ENCODE results near the gene PPM1A. TPM values are rescaled to one million over a fixed set of nuclear protein-coding genes. Genes with fewer than 3 reads are reported as not detected.
A peak's percentile ranks its signal among the peaks of the same experiment; 100 is the strongest.

The PPM1A gene
- total and polyA plus RNA-seq, 2 of the 13 experiments (the other 11 are each of a cell fraction or from before 2014, with no cell fraction given) = 23.3 to 29.8 TPM

DNA sequence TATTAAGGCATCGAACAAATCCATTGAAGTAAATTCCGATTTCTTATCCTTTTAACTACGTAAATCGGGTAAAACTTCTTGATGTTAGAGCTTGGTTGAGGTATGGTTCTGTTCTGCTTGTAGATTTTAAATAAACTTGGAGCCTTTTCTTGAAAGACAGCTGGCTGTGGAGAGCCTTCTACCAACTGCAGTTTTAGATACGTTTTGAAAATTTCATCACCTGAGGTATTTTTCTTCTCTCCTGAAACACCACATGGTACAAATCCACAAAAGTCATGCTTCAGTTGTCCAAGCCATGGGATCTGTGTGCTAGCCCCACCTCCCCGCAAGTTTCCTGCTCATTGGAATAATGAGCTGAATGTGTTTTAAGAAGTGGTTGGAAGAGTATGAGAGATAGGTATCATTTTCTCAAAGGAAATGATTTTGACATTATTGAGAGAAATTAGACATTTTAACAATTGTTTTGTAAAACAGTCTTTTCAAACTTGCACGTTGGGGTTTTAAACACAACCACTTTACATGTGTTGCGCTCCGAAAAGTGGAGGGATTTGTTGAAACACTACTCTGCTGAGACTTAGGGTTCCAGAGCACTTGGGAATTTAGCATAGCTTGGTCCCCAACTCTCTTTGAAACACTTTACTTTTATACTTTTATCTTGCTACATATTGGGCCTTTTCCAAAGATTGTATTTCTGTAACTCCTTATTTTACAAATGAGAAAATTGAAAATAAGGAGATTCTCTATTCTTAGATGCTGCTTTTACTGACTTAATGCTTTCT is 1.4 kb downstream of the PPM1A start:
- BruUV-seq (replicated peaks) = no TSS peak
- peak overlapping the region; percentile 74 to 82 (median 81) for H3K4me3 ChIP-seq (replicated peaks in 1 of 3; ENCODE audit: insufficient read depth in 1 of 3, low read depth in 2 of 3, low read length in 3 of 3)
- in situ Hi-C loops (cut with HindIII; ENCODE audit: extremely low pct_ligation_motif_present, low pct_unique_long_range_greater_than_20kb) (no loop called here), intact Hi-C loops (cut with micrococcal nuclease; ENCODE audit: unreplicated experiment) (no loop called here)
- CTCF ChIA-PET (ENCODE audit: low intra/inter-chr PET ratio, low total read pairs) = no interaction called here
- peaks cover 38% of the 10 kb centered on the region for H4K20me1 ChIP-seq (ENCODE audit: insufficient read depth, low read length)
- ATAC-seq (no peak), FAIRE-seq (no peak), DNase-seq (ENCODE audit: low spot score) (peak; percentile 49)
- POLR2A ChIA-PET = no interaction called here
- no peaks in the 10 kb centered on the region for H3K9me3 ChIP-seq (ENCODE audit: low read length)
- peaks cover 55% of the 10 kb centered on the region for H3K4me1 ChIP-seq (ENCODE audit: insufficient read depth, low read length)
- peak overlapping the region; percentile 83 for H3K4me2 ChIP-seq (ENCODE audit: low read depth, low read length)
- H3K36me3 ChIP-seq (replicated peaks in 1 of 2; ENCODE audit: control insufficient read depth in 1 of 2, insufficient read depth in 2 of 2, low read length in 2 of 2) = no peaks in the 10 kb centered on the region
- TF ChIP-seq MYPOP (CRISPR knock-in tag; IDR thresholded peaks at IDR 0.05) (0 out of 2 replicates have a peak, but pooled peaks have one; percentile 25), ZNF83 (CRISPR knock-in tag; IDR thresholded peaks at IDR 0.05; ENCODE audit: borderline replicate concordance) (no peak), MXI1 (IDR thresholded peaks at IDR 0.05; ENCODE audit: borderline replicate concordance, low read depth, low read length) (peak; percentile 32; the same call in 1 of the 3 replicates), HMG20B (CRISPR knock-in tag; conservative IDR thresholded peaks at IDR 0.05) (no peak), KDM5A (IDR thresholded peaks at IDR 0.05; ENCODE audit: borderline replicate concordance, low read length) (0 out of 2 replicates have a peak, but pooled peaks have one; percentile 6), KMT2B (CRISPR knock-in tag; IDR thresholded peaks at IDR 0.05) (0 out of 2 replicates have a peak, but pooled peaks have one; percentile 3), XBP1 (CRISPR knock-in tag; IDR thresholded peaks at IDR 0.05) (no peak), ZNF878 (CRISPR knock-in tag; IDR thresholded peaks at IDR 0.05) (0 out of 2 replicates have a peak, but pooled peaks have one; percentile 44), SAP130 (CRISPR knock-in tag; IDR thresholded peaks at IDR 0.05; ENCODE audit: low read depth) (peak; percentile 41; the same call in 1 of the 2 replicates)
- no peaks in the 10 kb centered on the region; a peak in 1 of 5 replicates for H3K27me3 ChIP-seq (ENCODE audit: control insufficient read depth in 1 of 2, insufficient read depth in 2 of 2, low read length in 2 of 2)
- peak overlapping the region; percentile 77 for H3K27ac ChIP-seq (ENCODE audit: extremely low read length, insufficient read depth, low read length)
- peaks cover 52% of the 10 kb centered on the region for H3K79me2 ChIP-seq (ENCODE audit: insufficient read depth, low read length)
- 17% methylated on average over 9 of the region's 9 CpGs for WGBS (ENCODE audit: low lambda C conversion rate)
- peak overlapping the region; percentile 82 for H3K9ac ChIP-seq (ENCODE audit: insufficient read depth, low read depth, low read length)
- no peak overlapping the region for H2AFZ ChIP-seq (ENCODE audit: low read length)
